ENCODE data around the gene CARMIL1.

DNA sequence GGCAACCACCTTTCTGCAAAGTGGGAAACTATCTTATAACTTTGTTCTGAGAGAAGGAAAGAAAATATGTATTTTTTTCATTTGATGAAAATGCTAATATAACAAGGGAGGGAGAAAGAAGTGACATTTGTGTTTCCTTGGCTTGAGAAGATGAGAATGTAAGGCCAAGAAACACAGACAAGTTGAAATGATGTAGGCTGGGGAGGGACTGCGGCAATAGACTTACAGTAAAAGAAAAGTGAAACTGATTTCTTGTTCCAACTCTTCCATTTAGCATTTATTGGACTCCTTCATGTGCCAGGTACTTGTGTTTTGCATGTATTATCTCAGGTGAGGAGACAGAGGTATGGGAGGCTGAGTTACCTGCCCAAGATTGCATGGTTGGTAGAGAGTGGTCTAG lies 130.9 kb downstream of the CARMIL1 start:
- TF ChIP-seq CTCF (IDR thresholded peaks at IDR 0.05): no peak
- no peak for TF ChIP-seq POLR2A (IDR thresholded peaks at IDR 0.05)

Data from heart left ventricle (tissue), 13 donors.